Measurements from ENCODE around the gene NTF3.
"Not testable (repeated sequence)": the region's sequence is repeated elsewhere in the genome, so short reads cannot be mapped to it uniquely, and the experiment has no call there.

Gene NTF3

DNA sequence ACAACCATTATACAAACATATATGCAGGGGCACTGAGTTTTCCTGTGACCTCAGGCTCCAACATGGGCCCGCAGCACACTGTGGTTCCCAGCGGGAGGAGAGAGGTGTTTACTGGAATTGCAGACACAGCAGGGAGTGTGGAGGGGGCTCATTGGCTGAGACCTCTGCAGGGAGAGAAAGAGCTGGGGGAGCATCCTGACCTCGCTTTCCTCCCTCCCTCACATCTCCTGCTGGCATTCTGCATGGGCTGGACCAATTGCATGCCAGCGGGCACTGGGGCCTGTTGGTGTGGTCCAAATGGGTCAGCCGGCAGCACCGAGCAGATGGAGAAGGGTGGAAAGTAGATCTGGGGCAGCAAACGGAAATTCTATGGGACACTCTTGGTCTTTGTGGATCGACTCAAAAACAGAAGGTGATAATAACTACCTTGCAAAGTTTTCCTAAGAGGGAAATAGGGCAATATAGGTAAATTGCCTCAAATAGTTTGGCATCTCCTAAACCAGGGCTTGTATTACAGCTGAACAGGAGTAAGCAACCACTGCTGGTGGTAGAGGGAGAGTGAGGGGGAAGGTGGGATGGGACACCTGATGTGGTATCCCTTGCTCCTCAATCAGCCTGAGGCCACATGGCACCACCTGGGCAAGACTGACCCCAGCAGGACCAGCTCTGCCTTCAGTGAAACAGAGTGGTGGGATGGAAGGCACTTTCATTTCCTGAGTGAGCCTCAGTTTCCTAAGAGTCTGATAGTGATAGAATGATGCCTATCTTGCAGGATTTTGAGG lies 86.9 kb downstream of the NTF3 start:
- Mint-ChIP-seq H3K4me1 (no peaks in the 10 kb centered on the region), H3K9me3 (no peaks in the 10 kb centered on the region), H3K27ac (no peak overlapping the region), H3K36me3 (no peaks in the 10 kb centered on the region), H3K4me3 (no peak overlapping the region)
- no peak for DNase-seq (ENCODE audit: low spot score in 2 of 2)
- no peak for ATAC-seq

DNA sequence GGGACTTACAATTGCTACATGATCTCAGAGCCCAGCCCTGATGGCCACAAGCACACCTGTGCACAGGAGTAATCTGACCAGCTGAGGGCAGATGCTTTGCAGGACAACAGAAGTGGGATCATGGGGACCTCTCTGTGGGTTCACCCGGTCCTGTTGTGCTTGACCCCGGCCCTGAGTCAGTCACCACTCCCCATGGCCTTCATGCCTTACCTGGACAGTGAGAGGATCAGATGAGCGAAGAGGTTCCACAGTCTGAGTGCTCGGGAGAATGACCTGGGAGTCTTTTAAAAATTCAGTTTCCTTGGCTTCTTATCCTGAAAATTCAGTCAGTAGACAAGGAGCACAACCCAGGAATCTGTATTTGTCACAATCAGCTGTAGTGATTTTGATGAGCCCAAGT lies 88.1 kb downstream of the NTF3 start:
- no peaks in the 10 kb centered on the region for H3K36me3 Mint-ChIP-seq
- no peak for ATAC-seq
- no peaks in the 10 kb centered on the region for H3K4me1 Mint-ChIP-seq
- no peak overlapping the region for H3K4me3 Mint-ChIP-seq
- DNase-seq (ENCODE audit: low spot score in 2 of 2), result no peak
- no peaks in the 10 kb centered on the region for H3K9me3 Mint-ChIP-seq
- no peak overlapping the region for H3K27ac Mint-ChIP-seq

DNA sequence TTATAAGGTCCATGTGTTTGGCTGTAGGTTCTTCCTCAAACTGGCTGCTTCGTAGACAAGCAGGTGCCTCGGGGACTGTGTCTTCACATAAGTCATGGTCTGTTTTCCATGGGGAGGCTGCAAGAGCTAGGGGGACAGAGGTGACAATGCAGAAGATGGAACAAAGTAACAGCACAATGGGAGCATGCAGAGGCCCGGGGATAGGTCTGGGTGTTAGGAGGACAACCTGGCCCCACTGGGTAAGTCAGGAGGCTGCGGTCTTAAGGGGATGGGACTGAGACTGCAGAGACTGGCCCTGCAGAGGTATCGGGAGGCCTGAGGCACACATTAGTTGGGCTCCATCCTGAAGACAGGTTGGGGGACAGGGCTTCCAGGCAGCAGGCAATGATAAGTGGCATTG lies 88.9 kb downstream of the NTF3 start:
- no peak overlapping the region for H3K27ac Mint-ChIP-seq
- DNase-seq (ENCODE audit: low spot score in 2 of 2), result no peak

DNA sequence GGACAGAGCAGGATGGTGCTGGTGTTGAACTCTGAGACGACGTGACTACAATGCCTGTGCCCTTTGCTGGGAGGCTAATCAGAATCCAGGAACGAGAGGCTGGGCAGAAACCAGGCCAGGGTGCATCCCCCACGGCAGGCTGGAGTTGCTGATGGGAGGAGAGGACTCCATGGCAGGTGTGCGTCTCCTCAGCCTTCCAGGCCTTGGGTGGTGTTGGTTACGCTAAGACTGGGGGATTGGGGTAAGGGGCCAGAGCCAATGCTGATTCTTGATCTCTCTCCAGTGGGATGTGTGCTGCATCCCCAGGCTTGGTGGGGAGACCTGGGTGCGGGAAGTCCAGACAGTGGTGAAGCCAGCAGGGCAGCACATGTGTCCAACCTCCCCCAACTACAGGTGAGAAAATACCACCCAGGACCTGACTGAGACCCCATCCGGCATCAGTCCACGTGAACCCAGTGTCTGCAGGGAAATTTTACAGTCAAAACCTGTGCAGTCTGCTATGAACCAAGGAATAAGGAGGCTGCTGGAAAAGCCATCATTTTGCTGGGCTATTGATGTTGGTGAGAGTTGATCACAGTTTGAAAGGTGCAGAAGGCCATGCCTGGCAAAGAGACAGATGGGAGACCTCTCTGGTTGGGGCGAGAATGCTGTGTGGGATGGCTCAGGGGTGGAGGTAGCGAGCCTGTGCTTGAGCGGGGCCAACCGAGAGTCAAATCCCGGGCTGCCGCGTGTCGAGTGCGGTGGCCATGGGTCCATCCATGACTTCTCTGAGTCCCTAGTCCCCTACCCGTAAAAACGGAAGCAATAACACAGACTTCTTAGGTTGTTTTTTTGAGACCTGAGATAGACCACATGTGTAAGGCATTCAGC lies 89.8 kb downstream of the NTF3 start:
- ATAC-seq (no peak), DNase-seq (ENCODE audit: low spot score in 2 of 2) (no peak)
- no peak overlapping the region for H3K27ac Mint-ChIP-seq
- H3K4me3 Mint-ChIP-seq, result no peak overlapping the region
- H3K4me1 Mint-ChIP-seq, result no peaks in the 10 kb centered on the region
- H3K36me3 Mint-ChIP-seq, result no peaks in the 10 kb centered on the region
- H3K9me3 Mint-ChIP-seq, result no peaks in the 10 kb centered on the region

More for the DNA sequence above, 88.9 kb downstream of the NTF3 start:
- H3K4me3 Mint-ChIP-seq, result no peak overlapping the region
- ATAC-seq, result no peak
- no peaks in the 10 kb centered on the region for H3K4me1 Mint-ChIP-seq
- H3K9me3 Mint-ChIP-seq, result no peaks in the 10 kb centered on the region
- no peaks in the 10 kb centered on the region for H3K36me3 Mint-ChIP-seq

DNA sequence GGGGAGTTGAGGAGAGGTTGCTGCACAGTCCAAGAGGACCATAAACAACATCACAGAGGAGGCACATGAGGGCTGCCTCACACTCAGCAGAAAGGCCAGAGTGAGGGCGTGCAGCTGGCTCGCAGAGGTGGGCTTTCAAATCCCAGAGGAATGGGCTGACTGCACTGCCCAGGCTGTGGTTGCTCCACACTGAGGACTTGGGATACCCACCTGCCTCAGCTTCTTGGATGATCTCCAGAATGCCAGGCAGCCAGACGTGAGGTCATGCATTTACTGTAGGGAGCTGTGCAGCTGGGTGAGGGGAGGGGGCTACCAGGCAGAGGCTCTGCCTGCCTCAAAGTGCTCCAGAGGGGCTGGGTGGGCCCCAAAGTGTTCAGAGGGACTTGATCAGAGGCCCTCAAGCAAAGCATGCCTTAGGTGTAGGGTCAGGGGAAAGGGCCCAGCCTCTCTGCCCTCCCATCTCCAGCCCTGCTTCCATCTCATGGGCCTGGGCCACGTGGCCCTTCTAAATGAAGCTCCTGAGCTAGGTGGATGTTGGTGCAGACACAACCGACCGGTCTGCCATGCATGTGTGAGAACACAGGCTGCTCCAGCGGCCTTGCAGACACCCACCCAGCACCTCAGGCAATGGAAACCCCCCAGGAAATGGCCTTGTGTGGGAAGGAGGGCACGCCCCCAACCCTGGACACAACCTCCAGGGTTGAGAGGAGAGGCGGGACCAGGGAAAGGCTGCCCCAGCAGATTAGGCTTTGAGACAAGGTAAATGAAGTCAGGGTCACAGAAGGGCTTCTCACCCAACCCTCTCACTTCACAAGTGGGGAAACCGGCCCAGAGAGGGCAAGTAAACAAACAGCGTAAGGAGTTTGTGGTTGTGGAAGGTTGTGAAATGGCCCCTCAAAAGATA lies 90.8 kb downstream of the NTF3 start:
- ATAC-seq (no peak), DNase-seq (ENCODE audit: low spot score in 2 of 2) (no peak)
- Mint-ChIP-seq H3K27ac (no peak overlapping the region), H3K4me1 (no peaks in the 10 kb centered on the region), H3K9me3 (no peaks in the 10 kb centered on the region), H3K36me3 (no peaks in the 10 kb centered on the region), H3K4me3 (no peak overlapping the region)

DNA sequence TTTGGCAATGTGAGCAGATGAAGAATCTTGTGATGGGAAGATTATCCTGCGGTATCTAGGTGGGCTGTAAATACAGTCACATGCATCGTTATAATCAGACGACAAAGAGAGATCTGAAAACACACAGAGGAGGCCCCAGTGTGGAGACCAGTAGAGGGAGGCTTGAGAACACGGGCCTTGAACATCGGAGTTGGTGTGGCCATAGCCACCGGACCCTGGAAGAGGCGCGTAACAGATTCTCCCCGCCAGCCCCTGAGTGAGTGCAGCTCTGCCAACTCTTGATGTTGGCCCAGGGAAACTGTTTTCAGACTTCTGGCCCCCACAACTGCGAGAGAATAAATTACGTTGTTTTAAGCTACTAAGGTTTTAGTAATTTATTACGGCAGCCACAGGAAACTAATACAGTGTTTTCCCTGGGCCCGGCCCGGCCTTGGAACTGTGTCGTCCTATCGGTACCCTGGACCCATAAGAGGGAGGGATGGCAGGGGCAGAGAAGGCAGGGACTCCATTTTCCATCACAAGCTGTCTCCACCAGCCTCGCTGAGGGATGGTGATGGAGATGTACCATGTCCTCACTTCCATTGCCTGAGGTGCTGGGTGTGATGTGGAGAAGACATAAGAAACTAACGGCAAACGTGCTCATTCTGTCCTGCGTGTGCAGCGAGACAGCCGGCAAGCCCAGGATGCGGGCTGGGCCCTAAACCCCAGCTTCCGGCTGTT lies 91.6 kb downstream of the NTF3 start:
- ATAC-seq (no peak), DNase-seq (ENCODE audit: low spot score in 2 of 2) (no peak)
- H3K27ac Mint-ChIP-seq, result no peak overlapping the region
- no peak overlapping the region for H3K4me3 Mint-ChIP-seq
- H3K36me3 Mint-ChIP-seq, result no peaks in the 10 kb centered on the region
- no peaks in the 10 kb centered on the region for H3K4me1 Mint-ChIP-seq
- H3K9me3 Mint-ChIP-seq, result no peaks in the 10 kb centered on the region

DNA sequence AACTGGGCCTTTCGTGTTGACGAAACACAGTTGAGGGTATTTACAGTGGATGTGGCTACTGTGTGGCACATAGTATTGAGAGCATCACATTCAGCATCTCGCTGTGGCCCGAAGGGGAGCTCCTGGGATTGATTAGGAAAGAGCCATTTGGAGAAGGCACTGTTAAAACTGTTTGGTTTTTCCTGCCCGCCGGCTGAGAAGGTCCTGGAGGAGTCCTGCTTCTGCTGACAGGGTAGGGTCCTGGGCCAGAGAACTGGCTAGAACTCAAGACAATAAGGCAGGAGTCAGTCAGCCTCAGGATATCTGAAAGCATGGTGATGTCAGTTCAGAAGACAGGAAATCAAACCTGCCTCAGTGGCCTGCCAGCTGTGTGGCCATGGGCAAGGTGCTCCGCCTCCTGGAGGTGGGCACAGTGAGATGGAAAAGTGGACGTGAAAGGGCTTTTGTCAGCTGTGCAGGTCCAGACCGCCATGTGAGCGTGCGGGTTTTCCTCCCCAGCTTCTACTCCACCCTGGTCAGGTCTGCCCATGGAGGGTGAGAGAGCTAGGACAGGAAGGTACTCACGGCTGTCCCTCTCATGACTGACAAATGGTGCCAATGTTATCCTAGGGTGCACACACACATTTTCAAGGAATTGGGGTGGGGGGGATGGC lies 92.3 kb downstream of the NTF3 start:
- DNase-seq (ENCODE audit: low spot score in 2 of 2) (no peak), ATAC-seq (no peak)
- no peak overlapping the region for H3K4me3 Mint-ChIP-seq
- H3K27ac Mint-ChIP-seq, result no peak overlapping the region
- no peaks in the 10 kb centered on the region for H3K36me3 Mint-ChIP-seq
- no peaks in the 10 kb centered on the region for H3K4me1 Mint-ChIP-seq
- no peaks in the 10 kb centered on the region for H3K9me3 Mint-ChIP-seq

DNA sequence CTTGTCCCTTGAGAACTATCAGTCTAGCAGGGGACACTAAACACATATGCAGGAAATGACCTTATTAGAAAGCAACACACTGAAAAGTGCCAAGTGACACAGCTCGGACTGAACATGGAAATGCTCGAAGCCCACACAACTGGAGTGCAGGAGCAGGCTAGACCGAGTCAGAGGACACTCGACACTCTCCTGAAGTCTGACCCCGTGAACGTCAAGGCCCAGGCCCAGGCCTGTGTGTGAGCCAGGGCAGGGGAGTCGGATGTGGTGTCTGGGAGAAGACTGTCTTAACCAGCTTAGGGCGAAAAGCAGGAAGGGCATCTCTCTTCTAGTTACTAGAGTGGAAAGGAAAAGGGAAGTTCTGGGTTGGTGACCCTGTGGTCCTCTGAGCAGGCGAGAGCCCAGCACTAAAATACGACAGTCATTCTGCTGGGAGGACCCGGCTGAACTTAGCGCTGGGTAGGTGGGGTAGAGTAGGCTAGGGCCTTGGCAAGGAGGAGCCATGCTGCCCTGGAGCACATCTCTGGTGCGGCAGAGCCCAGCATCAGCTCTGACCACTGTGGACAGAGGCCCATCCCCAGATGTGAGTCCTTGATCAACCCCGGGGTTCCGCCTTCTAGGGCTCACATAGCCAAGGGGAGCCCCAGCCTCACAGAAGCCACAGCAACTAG lies 93.0 kb downstream of the NTF3 start:
- no peaks in the 10 kb centered on the region for H3K36me3 Mint-ChIP-seq
- H3K4me1 Mint-ChIP-seq, result no peaks in the 10 kb centered on the region
- ATAC-seq (peak; percentile 43), DNase-seq (ENCODE audit: low spot score in 2 of 2) (no peak)
- H3K27ac Mint-ChIP-seq, result no peak overlapping the region
- H3K4me3 Mint-ChIP-seq, result no peak overlapping the region
- no peaks in the 10 kb centered on the region for H3K9me3 Mint-ChIP-seq

DNA sequence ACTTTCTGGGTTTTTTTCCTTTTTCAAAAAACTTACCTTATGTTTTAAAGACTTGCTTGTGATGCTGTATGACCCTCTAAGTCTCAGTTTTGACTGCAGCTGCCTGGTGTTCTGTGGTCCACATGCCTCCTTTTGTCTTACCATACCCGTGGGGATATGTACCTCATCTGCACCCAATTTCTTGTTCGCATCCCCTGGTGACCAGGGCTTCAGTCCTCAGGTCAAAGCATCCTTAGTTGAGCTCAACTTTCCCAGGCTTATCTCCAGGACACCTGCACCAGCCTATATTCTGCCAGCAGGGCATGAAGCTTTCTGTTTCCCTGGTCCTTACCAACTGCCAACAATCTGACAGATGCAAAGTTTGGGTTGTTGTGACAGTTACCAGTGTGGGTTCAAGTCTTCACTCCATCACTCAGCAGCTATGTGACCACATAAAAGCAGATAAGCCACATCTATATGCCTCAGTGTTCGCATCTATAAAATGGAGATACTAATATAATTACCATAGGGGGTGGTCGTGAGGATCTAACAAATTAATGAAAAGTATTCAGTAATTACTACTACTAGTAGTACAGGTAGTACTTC lies 94.0 kb downstream of the NTF3 start:
- DNase-seq (ENCODE audit: low spot score in 2 of 2) (no peak), ATAC-seq (no peak)
- Mint-ChIP-seq H3K36me3 (no peaks in the 10 kb centered on the region), H3K4me3 (no peak overlapping the region), H3K9me3 (peaks cover 3% of the 10 kb centered on the region), H3K4me1 (no peaks in the 10 kb centered on the region), H3K27ac (no peak overlapping the region)

DNA sequence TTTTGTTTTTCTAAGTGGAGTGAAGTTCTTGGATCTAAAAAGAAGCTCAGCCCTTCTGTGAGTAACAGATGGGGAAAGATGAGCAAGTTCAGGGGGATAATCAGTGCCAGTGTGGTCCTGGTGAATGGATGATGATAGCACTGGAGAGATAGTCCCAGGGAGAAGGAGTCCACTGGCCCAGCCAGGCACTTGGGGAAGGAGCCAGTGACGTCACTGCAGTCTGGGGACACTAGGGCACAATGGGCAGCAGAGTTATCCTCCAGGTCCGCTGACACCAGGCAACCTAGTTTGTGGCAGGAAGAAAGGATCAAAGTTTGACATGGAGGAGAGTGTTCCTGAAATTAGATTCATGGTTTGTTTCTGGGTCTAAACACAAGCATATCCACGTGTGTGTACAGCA lies 101.5 kb downstream of the NTF3 start:
- H3K36me3 Mint-ChIP-seq, result no peaks in the 10 kb centered on the region
- H3K27ac Mint-ChIP-seq, result no peak overlapping the region
- H3K4me1 Mint-ChIP-seq, result no peaks in the 10 kb centered on the region
- peaks cover 10% of the 10 kb centered on the region for H3K9me3 Mint-ChIP-seq
- no peak for DNase-seq (ENCODE audit: low spot score in 2 of 2)
- no peak for ATAC-seq
- H3K4me3 Mint-ChIP-seq, result no peak overlapping the region

DNA sequence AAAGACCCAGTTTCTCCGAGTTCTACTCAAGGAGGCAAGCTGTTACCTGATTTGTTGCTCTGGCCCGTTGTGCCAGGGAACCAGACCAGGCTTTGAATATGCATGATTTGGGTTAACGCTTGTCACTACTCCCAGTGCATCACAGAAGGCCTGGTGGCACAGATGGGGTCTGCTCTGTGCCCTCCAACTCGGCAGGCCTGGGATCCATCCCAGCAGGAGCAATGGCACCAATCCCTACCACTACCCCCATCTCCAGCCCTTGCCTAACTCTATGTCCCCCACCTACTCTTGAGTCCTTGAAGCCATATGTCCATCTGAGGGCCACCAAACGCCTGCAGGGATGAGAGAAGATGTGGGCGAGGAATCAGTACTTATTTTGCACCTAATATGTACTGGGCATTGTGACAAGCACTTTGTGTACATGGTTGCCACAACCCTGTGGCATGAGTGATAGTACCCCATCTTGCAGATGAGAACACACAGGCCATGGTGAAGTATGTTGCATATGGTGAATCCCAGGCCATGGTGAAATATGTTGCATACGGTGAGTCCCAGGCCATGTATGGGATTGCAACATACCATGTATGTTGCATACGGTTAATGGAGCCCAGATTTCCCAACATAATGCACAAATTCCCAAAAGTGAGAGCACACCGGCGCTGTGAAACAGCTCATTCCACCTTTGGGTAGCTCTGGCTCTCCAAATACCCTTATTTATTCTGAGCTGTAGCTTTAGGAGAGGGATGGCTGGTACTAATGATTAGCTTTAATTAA lies 102.7 kb downstream of the NTF3 start:
- no peak overlapping the region for H3K4me3 Mint-ChIP-seq
- DNase-seq (ENCODE audit: low spot score in 2 of 2) (no peak), ATAC-seq (no peak)
- H3K27ac Mint-ChIP-seq, result no peak overlapping the region
- H3K4me1 Mint-ChIP-seq, result no peaks in the 10 kb centered on the region
- H3K36me3 Mint-ChIP-seq, result no peaks in the 10 kb centered on the region
- peaks cover 16% of the 10 kb centered on the region for H3K9me3 Mint-ChIP-seq

DNA sequence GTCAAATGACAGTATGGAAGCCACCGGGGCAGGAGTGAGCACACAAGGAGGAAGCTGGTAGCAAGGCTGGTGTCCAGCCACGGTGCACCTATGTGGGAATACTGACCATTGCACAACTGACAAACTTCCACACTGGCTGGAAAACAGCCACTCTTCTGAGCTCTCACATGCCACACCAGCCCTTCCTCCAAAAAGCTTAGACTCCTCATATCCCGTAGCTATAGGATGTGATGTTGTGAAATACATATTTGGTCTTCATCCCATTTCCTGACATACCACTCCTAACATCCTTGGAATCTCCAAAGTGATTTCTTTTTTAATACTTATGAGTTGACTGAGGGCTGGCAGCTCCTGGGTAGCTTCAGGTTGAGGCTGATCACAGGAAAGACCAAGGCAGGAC lies 103.6 kb downstream of the NTF3 start:
- peaks cover 14% of the 10 kb centered on the region for H3K9me3 Mint-ChIP-seq
- no peak overlapping the region for H3K4me3 Mint-ChIP-seq
- ATAC-seq, result no peak

DNA sequence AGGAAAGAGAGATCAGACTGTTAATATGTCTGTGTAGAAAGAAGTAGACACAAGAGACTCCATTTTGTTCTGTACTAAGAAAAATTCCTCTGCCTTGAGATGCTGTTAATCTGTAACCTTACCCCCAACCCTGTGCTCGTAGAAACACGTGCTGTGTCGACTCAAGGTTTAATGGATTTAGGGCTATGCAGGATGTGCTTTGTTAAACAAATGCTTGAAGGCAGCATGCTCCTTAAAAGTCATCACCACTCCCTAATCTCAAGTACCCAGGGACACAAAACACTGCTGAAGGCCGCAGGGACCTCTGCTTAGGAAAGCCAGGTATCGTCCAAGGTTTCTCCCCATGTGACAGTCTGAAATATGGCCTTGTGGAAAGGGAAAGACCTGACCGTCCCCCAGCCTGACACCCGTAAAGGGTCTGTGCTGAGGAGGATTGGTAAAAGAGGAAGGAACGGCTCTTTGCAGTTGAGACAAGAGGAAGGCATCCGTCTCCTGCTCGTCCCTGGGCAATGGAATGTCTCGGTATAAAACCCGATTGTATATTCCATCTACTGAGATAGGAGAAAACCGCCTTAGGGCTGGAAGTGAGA lies 105.2 kb downstream of the NTF3 start:
- not testable (repeated sequence) for H3K36me3 Mint-ChIP-seq; H3K4me1 Mint-ChIP-seq; ATAC-seq; H3K27ac Mint-ChIP-seq; H3K4me3 Mint-ChIP-seq; DNase-seq (ENCODE audit: low spot score in 2 of 2)
- peaks cover 14% of the 10 kb centered on the region for H3K9me3 Mint-ChIP-seq

More for the DNA sequence above, 103.6 kb downstream of the NTF3 start:
- Mint-ChIP-seq H3K36me3 (no peaks in the 10 kb centered on the region), H3K4me1 (no peaks in the 10 kb centered on the region), H3K27ac (no peak overlapping the region)
- DNase-seq (ENCODE audit: low spot score in 2 of 2), result no peak

All from stimulated activated effector memory CD8-positive, alpha-beta T cell treated with anti-CD3 and anti-CD28 coated beads, Interleukin-12 subunit alpha, Interleukin-12 subunit beta, amount 100 ng/mL, for 72 hours (primary cell).